PC-9 (cell line): ENCODE measurements around the gene DMPK. TPM values are rescaled to one million over a fixed set of nuclear protein-coding genes. Genes with fewer than 3 reads are reported as not detected.

ENCODE experiments used
- BruUV-seq: library from RNA; stranded (reverse); fragments of 400-500 nt; replicated peaks from 2 replicates; lab custom pipeline; 2021; lab: Mats Ljungman, UMichigan
- CTCF ChIA-PET: fragments of 300-600 bp; sonication (Branson Sonifier 250); formaldehyde crosslinking; loops from one replicate; lab custom pipeline; 2022; ENCODE audit warnings: antibody characterized with exemption; lab: Charles Lee
- POLR2A ChIA-PET: fragments of 300-600 bp; sonication (Branson Sonifier 250); formaldehyde crosslinking; loops from one replicate; lab custom pipeline; 2022; ENCODE audit warnings: antibody characterized with exemption; ENCODE audit not compliant: unreplicated experiment; lab: Charles Lee
- DNase-seq, 2 experiments: peaks; one replicate each; pipeline versions ENCODE4 v3.0.0 to v3.0.0-alpha.2; 2015 to 2022; ENCODE audit warnings: mixed read lengths in 1 of 2
- H2AFZ ChIP-seq: fragments of 200-600 bp; sonication (generic); 2 replicates; pipeline ENCODE4 v1.8.1; 2017; ENCODE audit warnings: antibody characterized with exemption
- H3F3A ChIP-seq: fragments of 200-600 bp; sonication (generic); 2 replicates; pipeline ENCODE4 v1.8.1; 2017; ENCODE audit warnings: antibody characterized with exemption, mild to moderate bottlenecking, low read depth; ENCODE audit not compliant: insufficient read depth
- H3K27ac ChIP-seq: fragments of 200-600 bp; sonication (generic); 2 replicates; pipeline ENCODE4 v1.6.1; 2016; ENCODE audit warnings: mixed run types
- H3K27me3 ChIP-seq: fragments of 200-600 bp; sonication (generic); 2 replicates; pipeline ENCODE4 v1.6.1; 2016; ENCODE audit warnings: low read depth, mixed run types; ENCODE audit not compliant: insufficient read depth
- H3K36me3 ChIP-seq: fragments of 200-600 bp; sonication (generic); 2 replicates; pipeline ENCODE4 v1.6.1; 2016; ENCODE audit warnings: low read depth, mixed run types
- H3K4me1 ChIP-seq: fragments of 200-600 bp; sonication (generic); replicated peaks from 2 replicates; pipeline ENCODE4 v1.6.1; 2016; ENCODE audit warnings: mixed run types; ENCODE audit not compliant: insufficient read depth
- H3K4me2 ChIP-seq: fragments of 200-600 bp; sonication (generic); 2 replicates; pipeline ENCODE4 v1.6.1; 2017; ENCODE audit warnings: mixed run types
- H3K4me3 ChIP-seq: fragments of 200-600 bp; sonication (generic); 2 replicates; pipeline ENCODE4 v1.6.1; 2016; ENCODE audit warnings: mixed run types
- H3K79me2 ChIP-seq: fragments of 200-600 bp; sonication (generic); 2 replicates; pipeline ENCODE4 v1.6.1; 2017; ENCODE audit warnings: low read depth, mixed run types
- H3K9me2 ChIP-seq: fragments of 200-600 bp; sonication (generic); 2 replicates; pipeline ENCODE4 v1.8.1; 2017; ENCODE audit warnings: mild to moderate bottlenecking; ENCODE audit not compliant: insufficient read depth
- H3K9me3 ChIP-seq: fragments of 200-600 bp; sonication (generic); 2 replicates; pipeline ENCODE4 v1.8.1; 2016; ENCODE audit warnings: low read depth; ENCODE audit not compliant: insufficient read depth
- H4K20me1 ChIP-seq: fragments of 200-600 bp; sonication (generic); 2 replicates; pipeline ENCODE4 v1.8.1; 2017; ENCODE audit not compliant: insufficient read depth
- CTCF ChIP-seq: fragments of 200-600 bp; sonication (generic); conservative IDR thresholded peaks from 2 replicates; pipeline ENCODE4 v1.6.1; 2017; ENCODE audit warnings: mixed run types, antibody characterized with exemption, mild to moderate bottlenecking, moderate library complexity
- EZH2 ChIP-seq: fragments of 200-600 bp; sonication (generic); IDR thresholded peaks from 2 replicates; pipeline ENCODE4 v1.8.0; 2017; ENCODE audit warnings: antibody characterized with exemption, low read depth
- intact Hi-C: fragments of 100-400 bp; cut with micrococcal nuclease; formaldehyde crosslinking; loops from one replicate; pipeline ENCODE4 v1.10.0; 2022; ENCODE audit not compliant: unreplicated experiment
- total RNA-seq: library from RNA; stranded (reverse); gene quantifications from 2 replicates; pipeline ENCODE4 v1.2.3, GENCODE V29; 2021

The DMPK gene
- total RNA-seq, 1 experiment from 2014 or later = 110 TPM

GRCh38 chr19:45777395-45777961 lies 4.8 kb downstream of the DMPK start:
- Histone ChIP-seq H2AFZ (no peak overlapping the region), H3K27ac (no peak overlapping the region), H3K79me2 (peaks cover 13% of the 10 kb centered on the region), H3K27me3 (no peaks in the 10 kb centered on the region), H3F3A (peaks cover 60% of the 10 kb centered on the region), H3K9me3 (no peaks in the 10 kb centered on the region), H3K4me3 (no peak overlapping the region), H3K9me2 (no peaks in the 10 kb centered on the region), H3K36me3 (peaks cover 30% of the 10 kb centered on the region), H4K20me1 (peaks cover 9% of the 10 kb centered on the region), H3K4me1 (peaks cover 30% of the 10 kb centered on the region), H3K4me2 (no peak overlapping the region)
- no peak for TF ChIP-seq EZH2
- TF ChIP-seq CTCF = no peak
- intact Hi-C loops = no loop called here
- ChIA-PET CTCF (no interaction called here), POLR2A (no interaction called here)
- no TSS peak for BruUV-seq
- DNase-seq = no peak

- Histone ChIP-seq H2AFZ (no peak overlapping the region), H3K27ac (no peak overlapping the region), H3F3A (peaks cover 62% of the 10 kb centered on the region; the same call in 1 of the 2 replicates), H3K36me3 (peaks cover 28% of the 10 kb centered on the region), H3K9me2 (no peaks in the 10 kb centered on the region), H3K79me2 (peaks cover 2% of the 10 kb centered on the region; the same call in 1 of the 2 replicates), H3K4me1 (peaks cover 10% of the 10 kb centered on the region), H3K27me3 (no peaks in the 10 kb centered on the region), H3K4me2 (no peak overlapping the region), H3K4me3 (no peak overlapping the region), H4K20me1 (peaks cover 9% of the 10 kb centered on the region), H3K9me3 (no peaks in the 10 kb centered on the region)
- ChIA-PET POLR2A (no interaction called here), CTCF (no interaction called here)
- BruUV-seq = no TSS peak
- no peak for TF ChIP-seq EZH2
- TF ChIP-seq CTCF = no peak; the same call in 1 of the 2 replicates
- no peak for DNase-seq
- intact Hi-C loops = no loop called here
Observed at GRCh38 chr19:45774765-45775164, 7.5 kb downstream of the DMPK start.

GRCh38 chr19:45773384-45773783 lies 8.9 kb downstream of the DMPK start:
- no peak overlapping the region for H2AFZ ChIP-seq
- intact Hi-C loops = no loop called here
- BruUV-seq = no TSS peak

More at GRCh38 chr19:45773384-45773783, 8.9 kb downstream of the DMPK start:
- Histone ChIP-seq H3K4me3 (no peak overlapping the region), H4K20me1 (peaks cover 9% of the 10 kb centered on the region), H3F3A (peaks cover 67% of the 10 kb centered on the region; the same call in 1 of the 2 replicates), H3K9me3 (no peaks in the 10 kb centered on the region), H3K79me2 (no peaks in the 10 kb centered on the region), H3K27ac (no peak overlapping the region), H3K9me2 (no peaks in the 10 kb centered on the region), H3K4me2 (no peak overlapping the region), H3K4me1 (peaks cover 7% of the 10 kb centered on the region; the same call in 1 of the 2 replicates), H3K27me3 (no peaks in the 10 kb centered on the region), H3K36me3 (peaks cover 24% of the 10 kb centered on the region; the same call in 1 of the 2 replicates)
- POLR2A ChIA-PET = interaction anchor here (0.7 to 0.9 kb wide), 2 partner anchors 10 to 20 kb away, joined by 4 to 7 read pairs; no protein-coding TSS in a partner anchor
- CTCF ChIA-PET = no interaction called here
- no peak for TF ChIP-seq EZH2
- TF ChIP-seq CTCF = no peak
- no peak for DNase-seq
